Panc1 (cell line): ENCODE measurements around the gene FBXO9. TPM values are rescaled to one million over a fixed set of nuclear protein-coding genes. Genes with fewer than 3 reads are reported as not detected.

Experiments
- ATAC-seq: fragments of 200-7000 bp; cut with Tn5 transposase; 2 replicates; pipeline ENCODE4 v1.9.1; 2020; ENCODE audit warnings: mild to moderate bottlenecking, moderate library complexity
- BruUV-seq: library from RNA; stranded (reverse); fragments of 400-500 nt; replicated peaks from 2 replicates; lab custom pipeline; 2021; lab: Mats Ljungman, UMichigan
- CTCF ChIA-PET: fragments of 300-600 bp; sonication (Branson Sonifier 250); formaldehyde crosslinking; loops from one replicate; lab custom pipeline; 2022; ENCODE audit warnings: antibody characterized with exemption; lab: Charles Lee
- POLR2A ChIA-PET: fragments of 300-600 bp; sonication (Branson Sonifier 250); formaldehyde crosslinking; loops from one replicate; lab custom pipeline; 2022; ENCODE audit warnings: antibody characterized with exemption; lab: Charles Lee
- DNase-seq: peaks from one replicate; pipeline ENCODE4 v3.0.0-alpha.2; 2010; ENCODE audit warnings: low read depth, low spot score
- H3K27ac ChIP-seq: 2 replicates; pipeline ENCODE4 v1.5.1; 2011; ENCODE audit warnings: mild to moderate bottlenecking, low read length, inconsistent platforms
- H3K27me3 ChIP-seq: fragments of 200-500 bp; sonication (Bioruptor generic); 2 replicates; pipeline ENCODE4 v1.6.0; 2014; ENCODE audit warnings: low read length, inconsistent platforms; ENCODE audit not compliant: control insufficient read depth, insufficient read depth
- H3K36me3 ChIP-seq: fragments of 200-500 bp; sonication (Bioruptor generic); 2 replicates; pipeline ENCODE4 v1.5.1; 2014; ENCODE audit warnings: inconsistent platforms, mild to moderate bottlenecking, low read length, moderate library complexity; ENCODE audit not compliant: control insufficient read depth, insufficient read depth
- H3K4me1 ChIP-seq: 2 replicates; pipeline ENCODE4 v1.5.1; 2011; ENCODE audit warnings: inconsistent platforms, mild to moderate bottlenecking, low read length, moderate library complexity; ENCODE audit not compliant: control insufficient read depth, insufficient read depth
- H3K4me3 ChIP-seq, 2 experiments: 2 replicates each; pipeline ENCODE4 v1.5.1; 2011 to 2012; ENCODE audit warnings: low read depth in 2 of 2, low read length in 2 of 2, mild to moderate bottlenecking in 2 of 2, inconsistent platforms in 1 of 2, moderate library complexity in 1 of 2
- H3K9me3 ChIP-seq: fragments of 200-500 bp; sonication (Bioruptor generic); 2 replicates; pipeline ENCODE4 v1.5.1; 2014; ENCODE audit warnings: low read depth, mild to moderate bottlenecking, inconsistent platforms, low read length, moderate library complexity; ENCODE audit not compliant: control insufficient read depth, insufficient read depth
- CTCF ChIP-seq: fragments of 450-650 bp; IDR thresholded peaks from 2 replicates; pipeline ENCODE4 v1.5.1; 2017; ENCODE audit warnings: mild to moderate bottlenecking
- POLR2AphosphoS5 ChIP-seq: IDR thresholded peaks from 2 replicates; pipeline ENCODE4 v1.6.1; 2012; ENCODE audit warnings: mild to moderate bottlenecking, low read depth, low read length, moderate library complexity
- REST ChIP-seq, 2 experiments: IDR thresholded peaks; 2 replicates each; pipeline ENCODE4 v1.6.1; 2011 to 2012; ENCODE audit warnings: low read depth in 2 of 2, control low read depth in 1 of 2, low read length in 1 of 2, mild to moderate bottlenecking in 1 of 2, moderate library complexity in 1 of 2; ENCODE audit not compliant: insufficient read depth in 1 of 2
- SIN3A ChIP-seq: IDR thresholded peaks from 2 replicates; pipeline ENCODE4 v1.6.1; 2012; ENCODE audit warnings: low read depth, mild to moderate bottlenecking, low read length, moderate library complexity, borderline replicate concordance; ENCODE audit not compliant: insufficient read depth
- TCF7L2 ChIP-seq: IDR thresholded peaks from 2 replicates; pipeline ENCODE4 v1.6.1; 2011; ENCODE audit warnings: mild to moderate bottlenecking, low read depth, low read length, inconsistent platforms
- in situ Hi-C: cut with HindIII; loops from 2 replicates; pipeline ENCODE4 v1.10.0; 2016; ENCODE audit warnings: low sequenced_read_pairs, low pct_unique_long_range_greater_than_20kb
- intact Hi-C: fragments of 100-400 bp; cut with micrococcal nuclease; formaldehyde crosslinking; loops from one replicate; pipeline ENCODE4 v1.10.0; 2022; ENCODE audit not compliant: unreplicated experiment
- total RNA-seq: library from RNA; stranded (reverse); gene quantifications from one replicate; pipeline ENCODE4 v1.2.1, GENCODE V29; 2021; ENCODE audit not compliant: unreplicated experiment

The FBXO9 gene
- total RNA-seq, 1 experiment from 2014 or later: 60.0 TPM

DNA sequence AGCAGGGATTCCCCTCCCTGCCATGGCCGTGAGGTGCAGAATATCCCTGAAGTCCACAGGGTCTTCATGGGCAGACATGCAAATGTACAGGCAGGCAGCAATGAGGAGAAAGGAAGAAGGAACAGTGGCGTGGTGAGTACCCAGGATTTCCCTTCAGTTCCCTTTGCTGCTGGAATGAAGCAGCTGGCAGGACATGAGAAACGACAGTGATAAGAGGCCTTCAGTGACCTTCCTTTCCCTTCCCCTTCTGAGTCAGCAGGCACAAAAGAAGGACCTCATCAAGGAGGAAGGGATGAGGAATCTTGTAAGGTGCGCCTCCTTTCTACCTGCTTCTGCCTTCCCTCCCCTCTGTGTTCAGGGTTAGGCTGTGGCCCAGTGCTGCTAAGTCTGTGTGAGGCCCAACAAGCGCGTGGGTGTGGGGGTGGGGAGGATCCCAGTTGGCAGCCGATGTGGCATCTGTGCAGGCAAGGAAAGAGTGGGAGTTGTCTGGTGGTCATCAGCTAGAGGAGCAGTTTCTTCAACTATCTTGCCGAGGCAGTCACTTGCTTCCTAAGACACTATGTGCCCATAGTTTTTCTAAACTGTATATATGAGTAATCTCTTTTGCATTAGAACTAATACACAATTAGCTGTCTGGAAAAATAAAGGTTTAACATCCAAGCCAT is 29.5 kb upstream of the FBXO9 start:
- DNase-seq (no peak), ATAC-seq (no peak)
- no peaks in the 10 kb centered on the region for H3K4me1 ChIP-seq
- H3K4me3 ChIP-seq: no peak overlapping the region
- no TSS peak for BruUV-seq
- H3K36me3 ChIP-seq: no peaks in the 10 kb centered on the region
- no peak overlapping the region for H3K27ac ChIP-seq
- in situ Hi-C loops: no loop called here
- H3K27me3 ChIP-seq: no peaks in the 10 kb centered on the region
- CTCF ChIA-PET: no interaction called here
- intact Hi-C loops: no loop called here
- POLR2A ChIA-PET: no interaction called here
- TF ChIP-seq SIN3A: no peak
- no peak for TF ChIP-seq REST (IDR thresholded peaks at IDR 0.05; ENCODE audit: insufficient read depth in 1 of 2, low read depth in 2 of 2, low read length in 1 of 2)
- no peak for TF ChIP-seq POLR2AphosphoS5
- TF ChIP-seq CTCF: no peak
- no peak for TF ChIP-seq TCF7L2
- H3K9me3 ChIP-seq: no peaks in the 10 kb centered on the region

DNA sequence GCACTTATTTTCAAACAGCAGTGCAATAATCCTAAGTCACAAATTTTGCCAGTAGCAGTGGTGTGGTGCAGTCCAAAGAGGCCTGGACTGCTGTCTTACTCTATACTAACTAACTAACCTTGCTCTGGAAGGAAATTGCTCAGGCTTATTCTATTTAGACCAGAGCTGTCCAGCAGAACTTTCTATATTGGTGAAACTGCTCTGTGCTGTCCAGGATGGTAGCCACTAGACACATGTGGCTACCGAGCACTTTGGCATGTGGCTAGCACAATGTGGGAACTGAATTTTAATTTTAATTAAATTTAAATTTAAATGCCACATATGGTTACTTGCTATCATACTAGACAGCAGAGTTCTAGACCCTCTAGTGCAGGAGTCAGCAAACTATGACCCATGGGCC is 27.1 kb upstream of the FBXO9 start:
- in situ Hi-C loops (no loop called here), intact Hi-C loops (no loop called here)
- peaks cover 14% of the 10 kb centered on the region for H3K4me1 ChIP-seq
- no peak for TF ChIP-seq TCF7L2
- H3K4me3 ChIP-seq: no peak overlapping the region
- H3K27ac ChIP-seq: no peak overlapping the region
- CTCF ChIA-PET: no interaction called here
- ATAC-seq: no peak
- no peak for DNase-seq
- no peaks in the 10 kb centered on the region for H3K36me3 ChIP-seq
- POLR2A ChIA-PET: no interaction called here
- H3K27me3 ChIP-seq: no peaks in the 10 kb centered on the region
- BruUV-seq: no TSS peak
- no peaks in the 10 kb centered on the region for H3K9me3 ChIP-seq

- no peak for TF ChIP-seq REST (IDR thresholded peaks at IDR 0.05; ENCODE audit: insufficient read depth in 1 of 2, low read depth in 2 of 2, low read length in 1 of 2)
- TF ChIP-seq SIN3A: no peak
- no peak for TF ChIP-seq POLR2AphosphoS5
- TF ChIP-seq TCF7L2: no peak
- no peak for TF ChIP-seq CTCF
- ChIA-PET POLR2A (no interaction called here), CTCF (no interaction called here)
- H3K27ac ChIP-seq: no peak overlapping the region
- no peak overlapping the region for H3K4me3 ChIP-seq
- H3K9me3 ChIP-seq: no peaks in the 10 kb centered on the region
- in situ Hi-C loops: no loop called here
- intact Hi-C loops: no loop called here
- H3K4me1 ChIP-seq: peaks cover 18% of the 10 kb centered on the region
- H3K27me3 ChIP-seq: no peaks in the 10 kb centered on the region
- no TSS peak for BruUV-seq
- no peak for DNase-seq
- ATAC-seq: no peak
- H3K36me3 ChIP-seq: no peaks in the 10 kb centered on the region
Measured at GRCh38 chr6:53038596-53038995, 26.6 kb upstream of the FBXO9 start.
